Fibroblast of peridontal ligament (primary cell): ENCODE measurements around the gene LRRC41.
"Not testable (repeated sequence)": the region's sequence is repeated elsewhere in the genome, so short reads cannot be mapped to it uniquely, and the experiment has no call there.

Experiments used
- DNase-seq: peaks from one replicate; pipeline ENCODE4 v3.0.0-alpha.2; 2010; ENCODE audit errors: extremely low read depth

Gene LRRC41

DNA sequence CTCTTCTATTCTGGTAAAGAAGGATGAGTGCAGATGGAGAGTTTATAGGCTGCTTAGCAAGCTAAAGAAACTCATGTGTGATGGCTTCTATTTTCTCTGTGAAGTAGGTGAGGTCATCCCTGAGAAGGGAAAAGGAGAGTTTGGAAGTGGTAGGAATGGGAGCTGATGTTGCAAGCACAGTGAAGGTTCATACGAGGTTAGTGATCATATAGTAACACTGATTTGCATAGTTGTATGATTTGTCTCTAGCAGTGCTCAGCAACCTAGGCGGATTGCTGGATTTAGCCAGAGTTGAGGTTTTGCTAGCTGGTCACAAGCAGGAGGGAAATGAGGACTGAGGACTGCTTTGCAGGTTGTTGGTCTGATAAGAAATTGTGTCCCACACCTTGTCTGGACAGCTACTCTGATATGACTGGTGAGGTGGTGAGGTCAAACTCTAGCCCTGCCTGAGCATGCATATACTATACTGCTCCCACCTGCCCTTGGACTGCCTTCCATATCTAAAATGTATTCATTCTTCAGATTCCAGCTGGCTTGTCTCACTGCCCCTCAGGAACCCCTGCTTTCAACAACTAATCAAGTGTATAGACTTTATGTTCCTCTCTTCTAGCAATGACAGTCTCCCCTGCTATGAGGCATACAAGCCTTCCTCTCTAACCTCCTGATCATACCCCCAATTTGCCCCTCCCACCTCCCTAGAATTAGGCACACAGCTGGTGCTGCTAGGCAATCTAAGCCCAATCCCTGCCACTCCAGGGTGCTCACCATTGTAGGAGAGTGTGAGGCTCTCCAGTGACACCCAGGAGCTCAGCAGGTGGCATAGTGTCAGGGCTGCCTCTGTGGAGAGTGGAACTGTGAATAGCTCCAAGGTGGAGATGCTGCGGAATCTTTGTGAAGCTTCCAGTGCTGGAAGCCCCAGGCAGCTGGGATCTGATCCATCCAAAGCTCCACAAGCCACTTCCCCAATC lies 18.5 kb downstream of the LRRC41 start:
- peak; percentile 49 for DNase-seq

DNA sequence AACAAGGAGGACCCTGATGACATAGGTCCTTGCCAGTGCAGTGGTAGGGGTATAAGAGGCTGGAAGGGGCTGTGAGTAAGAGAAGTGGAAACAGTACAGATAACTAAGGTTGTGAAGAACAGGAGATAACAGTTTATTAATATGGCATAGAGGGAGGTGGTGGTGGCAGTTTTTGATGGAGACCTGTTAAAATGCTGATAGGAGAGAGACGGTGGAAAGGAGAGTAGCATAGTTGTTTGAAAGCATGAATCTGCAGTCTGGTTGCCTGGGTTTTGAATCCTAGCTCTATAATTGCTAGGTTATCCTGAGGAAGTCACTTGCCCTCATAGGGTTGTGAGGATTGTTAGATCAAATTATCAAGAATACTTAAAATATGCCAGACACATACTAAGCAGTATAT lies 19.4 kb downstream of the LRRC41 start:
- DNase-seq: no peak

DNA sequence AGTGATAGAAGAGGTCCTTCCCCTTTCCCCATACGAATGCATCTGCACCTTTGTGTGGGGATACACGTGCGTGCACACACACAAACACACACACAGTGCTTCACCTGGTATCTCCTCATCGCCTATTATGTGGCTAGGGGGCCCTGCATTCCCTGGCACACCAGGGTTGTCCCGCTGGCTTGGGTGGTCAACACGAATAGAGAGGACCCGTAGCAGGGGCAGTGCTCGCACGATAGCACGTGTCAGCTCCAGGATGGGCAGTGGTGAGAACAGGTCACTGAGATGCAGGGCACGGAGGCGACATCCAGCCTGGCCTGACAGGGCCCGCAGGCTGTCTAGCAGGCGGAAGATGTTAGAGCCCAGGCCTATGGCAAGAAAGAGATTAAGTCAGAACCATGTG lies 22.4 kb downstream of the LRRC41 start:
- no peak for DNase-seq

DNA sequence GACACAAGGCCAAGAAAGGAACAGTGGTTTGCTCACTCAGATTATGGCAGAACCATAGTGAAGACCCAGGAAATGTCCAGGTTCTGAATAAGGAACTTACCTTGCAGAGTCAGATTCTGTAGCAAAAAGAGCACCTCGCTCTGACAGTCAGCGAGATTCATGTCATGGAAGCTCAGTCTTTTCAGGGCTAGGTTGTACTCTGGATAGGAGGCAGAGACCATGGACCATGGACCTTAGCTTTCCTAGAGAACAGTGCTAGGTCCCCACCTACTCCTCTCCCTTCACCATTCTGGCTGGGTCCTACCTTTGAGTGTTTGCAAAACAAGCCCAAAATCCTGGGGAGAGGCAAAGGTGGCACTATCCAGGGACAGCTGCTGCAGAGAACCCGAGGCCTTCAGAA lies 23.3 kb downstream of the LRRC41 start:
- no peak for DNase-seq

DNA sequence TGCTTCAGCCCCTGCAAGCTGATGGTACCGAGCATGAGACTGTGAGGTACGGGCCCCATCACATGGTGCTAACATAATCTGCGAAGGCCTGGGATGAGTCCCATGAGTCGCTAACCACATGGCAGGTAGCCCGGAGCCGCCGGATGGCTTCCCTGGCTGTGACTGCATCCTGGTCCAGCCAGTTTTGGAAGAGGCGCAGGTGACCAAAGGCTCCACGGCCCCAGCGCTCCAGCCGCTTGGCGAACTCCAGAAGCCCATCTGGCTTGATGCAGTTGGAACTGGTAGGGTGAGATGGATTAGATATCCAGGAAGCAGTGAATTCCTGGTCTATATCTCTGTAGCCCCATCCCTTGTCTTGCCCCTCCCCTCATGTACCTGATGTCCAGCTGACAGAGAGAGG lies 24.6 kb downstream of the LRRC41 start:
- DNase-seq: peak; percentile 19

DNA sequence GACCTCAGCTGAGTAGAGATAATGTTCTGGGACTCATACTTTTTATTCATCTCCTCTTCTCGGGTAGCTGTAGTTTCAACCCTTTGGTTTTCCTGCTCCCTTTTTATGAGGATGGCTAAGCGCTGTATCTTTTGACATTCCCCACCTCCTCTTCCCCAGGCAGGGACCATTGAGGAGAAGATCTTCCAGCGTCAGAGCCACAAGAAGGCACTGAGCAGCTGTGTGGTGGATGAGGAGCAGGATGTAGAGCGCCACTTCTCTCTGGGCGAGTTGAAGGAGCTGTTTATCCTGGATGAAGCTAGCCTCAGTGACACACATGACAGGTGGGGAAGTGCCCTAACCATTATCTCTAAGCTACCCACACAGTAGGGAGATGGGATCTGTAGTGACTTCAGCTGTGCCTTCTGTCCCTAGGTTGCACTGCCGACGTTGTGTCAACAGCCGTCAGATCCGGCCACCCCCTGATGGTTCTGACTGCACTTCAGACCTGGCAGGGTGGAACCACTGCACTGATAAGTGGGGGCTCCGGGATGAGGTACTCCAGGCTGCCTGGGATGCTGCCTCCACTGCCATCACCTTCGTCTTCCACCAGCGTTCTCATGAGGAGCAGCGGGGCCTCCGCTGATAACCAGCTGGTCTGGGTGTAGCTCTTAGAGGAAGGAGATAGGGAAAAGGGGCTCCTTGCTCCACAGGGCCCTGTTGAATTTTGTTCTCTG lies 25.6 kb downstream of the LRRC41 start:
- DNase-seq: no peak

DNA sequence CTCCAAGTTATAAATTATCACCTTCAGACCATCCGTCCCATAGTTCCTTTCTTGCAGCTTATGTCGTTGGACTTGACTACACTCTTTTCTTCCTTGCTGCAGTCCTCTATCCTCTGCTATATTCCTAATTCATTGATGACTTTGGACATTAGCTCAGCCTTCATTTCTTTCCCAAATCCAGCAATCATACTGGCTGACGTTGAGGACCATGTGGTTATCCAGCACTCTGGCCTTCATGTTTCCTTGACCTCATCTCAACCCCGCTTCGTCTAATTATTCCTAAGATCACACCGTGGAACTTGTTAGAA lies 28.4 kb downstream of the LRRC41 start:
- no peak for DNase-seq

DNA sequence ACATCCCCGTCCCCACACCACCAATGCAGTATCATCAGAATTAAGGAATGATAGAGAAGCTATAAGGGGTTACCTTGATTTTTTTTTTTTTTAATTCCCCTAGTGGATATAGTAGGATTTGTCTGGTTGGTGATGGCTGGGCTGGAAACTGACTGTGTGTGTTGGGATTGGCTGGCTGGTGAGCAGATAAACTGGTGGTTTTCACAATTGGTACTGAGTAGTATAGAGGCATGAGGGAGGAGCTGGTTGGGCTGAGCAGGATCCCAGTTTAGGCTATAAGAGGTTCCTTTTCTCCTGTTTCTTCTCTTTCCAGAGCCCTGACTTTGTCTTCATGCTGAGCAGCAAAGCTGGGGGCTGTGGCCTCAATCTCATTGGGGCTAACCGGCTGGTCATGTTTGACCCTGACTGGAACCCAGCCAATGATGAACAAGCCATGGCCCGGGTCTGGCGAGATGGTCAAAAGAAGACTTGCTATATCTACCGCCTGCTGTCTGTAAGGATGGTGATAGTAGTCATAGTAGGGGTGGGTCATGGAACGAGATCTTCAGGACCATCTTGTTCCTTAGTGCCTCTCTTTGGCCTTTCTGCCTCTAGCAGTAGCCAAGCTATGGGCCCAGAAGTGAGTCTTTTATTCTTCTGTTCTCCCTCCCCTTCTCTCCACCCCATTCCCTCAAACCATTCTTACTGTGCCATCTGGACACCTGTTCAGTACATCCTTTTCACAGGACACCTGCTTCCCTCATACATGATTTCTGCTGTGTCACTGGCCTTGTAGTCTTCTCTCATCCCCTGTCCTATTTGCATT lies 29.0 kb downstream of the LRRC41 start:
- DNase-seq: no peak

DNA sequence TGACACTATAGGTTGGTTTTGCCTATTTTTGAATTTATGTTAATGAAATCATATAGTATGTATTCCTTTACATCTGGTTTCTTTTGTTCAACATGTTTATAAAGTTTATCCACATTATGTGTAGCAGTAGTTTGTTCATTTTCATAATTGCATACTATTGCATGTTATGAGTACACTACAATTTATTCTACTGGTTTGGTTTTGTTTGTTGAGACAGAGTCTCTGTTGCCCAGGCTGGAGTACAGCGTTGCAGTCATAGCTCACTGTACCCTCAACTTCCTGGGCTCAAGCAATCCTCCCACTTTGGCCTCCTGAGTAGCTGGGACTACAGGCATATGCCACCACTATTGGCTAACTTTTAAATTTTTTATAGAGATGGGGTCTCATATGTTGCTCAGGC lies 34.8 kb downstream of the LRRC41 start:
- DNase-seq: no peak

DNA sequence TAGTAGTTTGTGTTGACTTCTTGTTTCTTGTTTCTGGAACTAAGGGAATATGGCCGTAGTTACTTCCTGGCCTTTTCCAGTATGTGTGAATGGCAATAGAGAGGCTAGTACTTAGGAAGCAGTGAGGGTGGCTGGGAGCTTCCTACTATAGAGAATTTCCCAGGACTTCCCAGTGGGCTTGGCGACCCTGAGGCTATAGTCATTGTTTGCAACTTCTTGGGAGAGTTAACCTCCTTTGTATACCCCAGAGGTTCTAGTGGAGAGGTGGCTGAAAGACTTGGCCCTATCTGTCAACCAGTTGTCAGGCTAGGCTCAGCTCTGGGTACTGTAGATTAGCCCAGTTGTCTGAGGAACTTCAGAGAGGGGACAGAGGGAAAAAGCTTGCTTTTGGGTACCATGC lies 40.3 kb downstream of the LRRC41 start:
- no peak for DNase-seq

DNA sequence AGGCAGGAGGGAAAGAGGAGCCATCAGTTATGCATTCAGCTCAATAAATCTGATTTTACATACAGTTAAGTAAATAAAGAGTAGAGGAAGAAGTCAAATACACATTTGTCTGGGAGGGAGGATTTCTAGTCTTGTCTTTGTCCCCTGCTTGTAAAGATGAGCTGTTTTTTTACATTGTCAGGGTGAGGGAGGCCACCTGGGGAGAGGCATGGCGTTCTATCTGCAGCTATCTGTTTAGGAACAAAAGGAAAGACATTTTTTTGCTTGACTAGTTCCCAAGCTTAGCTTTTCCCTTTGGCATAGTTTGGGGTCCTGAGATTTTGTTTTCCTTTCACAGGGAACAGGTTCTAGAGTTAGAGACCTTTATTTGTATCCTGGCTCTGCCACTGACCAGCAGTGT lies 40.9 kb downstream of the LRRC41 start:
- no peak for DNase-seq

DNA sequence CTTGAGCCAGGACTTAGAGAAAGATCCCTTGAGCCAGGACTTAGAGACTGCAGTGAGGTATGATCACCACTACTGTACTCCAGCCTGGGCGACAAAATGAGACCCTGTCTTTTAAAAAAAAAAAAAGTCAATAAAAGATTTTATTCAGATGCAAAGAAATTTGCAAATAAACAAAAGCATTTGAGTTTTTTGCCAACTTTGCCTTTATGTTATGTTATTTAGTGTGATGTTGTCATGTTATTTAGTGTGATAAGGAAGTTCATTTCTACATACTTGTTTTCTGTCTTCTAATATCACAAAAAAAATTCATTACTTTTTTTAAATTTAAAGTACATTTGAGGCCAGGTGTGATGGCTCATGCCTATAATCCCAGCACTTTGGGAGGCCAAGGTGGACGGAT lies 46.9 kb downstream of the LRRC41 start:
- no peak for DNase-seq

DNA sequence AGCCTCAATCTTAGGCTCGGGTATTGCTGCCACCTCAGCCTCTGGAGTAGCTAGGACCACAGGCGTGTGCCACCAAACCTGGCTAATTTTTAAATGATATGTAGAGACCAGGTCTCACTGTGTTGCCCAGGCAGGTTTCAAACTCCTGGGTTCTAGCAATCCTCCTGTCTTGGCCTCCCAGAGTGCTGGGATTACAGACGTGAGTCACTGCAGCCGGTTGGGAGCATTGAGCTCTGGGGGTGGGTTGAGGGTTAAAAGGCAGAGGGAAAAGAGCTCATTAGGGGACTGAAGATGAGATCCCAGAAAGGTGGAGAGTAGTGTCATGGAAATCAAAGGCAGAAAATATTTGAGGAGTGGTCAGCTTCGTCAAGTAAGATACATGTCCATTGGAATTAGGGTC lies 48.7 kb downstream of the LRRC41 start:
- no peak for DNase-seq

DNA sequence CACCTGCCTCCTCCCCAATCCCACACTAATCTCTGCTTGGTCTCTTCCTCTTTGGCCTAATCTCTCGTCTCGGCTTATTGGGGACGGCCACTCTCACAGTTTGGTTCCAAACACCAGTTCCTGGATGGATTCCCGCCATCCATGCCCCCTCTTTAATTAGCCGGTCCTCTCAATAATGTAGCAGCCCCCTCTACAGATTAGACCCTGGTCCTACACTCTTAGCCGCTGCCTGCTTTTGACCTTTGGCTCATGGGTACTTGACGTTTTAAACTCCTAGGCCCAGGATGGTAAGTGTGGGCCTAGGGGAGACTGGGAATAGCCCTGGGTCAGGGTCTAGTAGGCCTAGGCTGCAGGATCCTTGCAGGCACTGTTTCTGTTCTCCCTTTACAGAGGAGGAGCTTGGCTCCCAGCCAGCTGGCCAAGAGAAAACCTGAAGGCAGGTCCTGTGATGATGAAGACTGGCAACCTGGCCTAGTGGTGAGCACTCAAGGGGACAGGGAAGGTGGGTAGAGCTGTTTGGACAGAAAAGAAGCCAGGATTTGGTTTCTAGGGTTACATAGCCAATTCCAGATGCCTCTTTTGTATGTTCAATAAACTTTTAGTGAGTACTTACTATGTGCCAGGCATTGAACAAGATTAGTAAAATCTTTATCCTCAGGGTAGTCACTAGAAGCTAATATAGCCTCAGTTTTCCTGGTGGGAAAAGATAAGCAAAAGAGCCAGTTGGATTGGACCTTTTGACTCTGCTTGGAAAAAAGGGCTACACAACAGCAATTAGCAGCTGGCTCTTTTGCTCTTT lies 55.1 kb downstream of the LRRC41 start:
- no peak for DNase-seq

DNA sequence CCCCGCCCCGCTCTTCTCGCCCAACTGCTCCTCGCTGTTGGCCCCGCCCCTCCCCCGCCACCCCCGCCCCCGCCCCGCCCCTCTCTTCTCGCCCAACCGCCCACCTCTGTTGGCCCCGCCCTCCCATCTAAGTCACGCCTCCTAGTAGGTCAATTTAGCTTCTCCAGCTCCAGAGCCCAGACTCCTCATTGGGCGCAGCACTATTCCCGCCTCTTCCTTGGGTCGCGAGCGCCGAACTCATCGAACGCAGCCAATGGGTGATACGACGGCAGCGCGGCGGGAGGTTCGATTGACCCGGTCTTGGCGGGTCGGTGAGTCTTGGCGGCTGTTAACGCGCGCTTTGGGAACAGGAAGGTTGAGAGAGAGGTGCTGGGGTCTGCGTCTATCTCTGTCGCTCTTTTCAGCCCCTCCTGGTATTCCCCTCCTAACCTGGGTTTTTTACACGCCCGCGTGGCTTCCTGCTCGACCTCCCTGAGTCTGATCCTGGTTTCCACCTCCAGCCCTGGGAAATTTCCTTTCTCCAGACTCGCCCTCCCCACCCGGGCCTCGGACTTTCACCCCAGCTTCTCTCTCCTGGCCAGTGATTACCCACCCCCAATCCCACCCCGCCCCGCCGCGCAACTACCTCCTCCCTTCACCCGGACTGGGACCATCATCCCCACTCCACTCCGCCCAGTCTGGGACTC lies 55.8 kb downstream of the LRRC41 start, which contains the start of gene RAD54L:
TSS of gene RAD54L (plus strand) at position 328 of the 686 bp plus-strand sequence. CDS start 643 bp downstream, outside the sequence.
- DNase-seq: peak; percentile 99

DNA sequence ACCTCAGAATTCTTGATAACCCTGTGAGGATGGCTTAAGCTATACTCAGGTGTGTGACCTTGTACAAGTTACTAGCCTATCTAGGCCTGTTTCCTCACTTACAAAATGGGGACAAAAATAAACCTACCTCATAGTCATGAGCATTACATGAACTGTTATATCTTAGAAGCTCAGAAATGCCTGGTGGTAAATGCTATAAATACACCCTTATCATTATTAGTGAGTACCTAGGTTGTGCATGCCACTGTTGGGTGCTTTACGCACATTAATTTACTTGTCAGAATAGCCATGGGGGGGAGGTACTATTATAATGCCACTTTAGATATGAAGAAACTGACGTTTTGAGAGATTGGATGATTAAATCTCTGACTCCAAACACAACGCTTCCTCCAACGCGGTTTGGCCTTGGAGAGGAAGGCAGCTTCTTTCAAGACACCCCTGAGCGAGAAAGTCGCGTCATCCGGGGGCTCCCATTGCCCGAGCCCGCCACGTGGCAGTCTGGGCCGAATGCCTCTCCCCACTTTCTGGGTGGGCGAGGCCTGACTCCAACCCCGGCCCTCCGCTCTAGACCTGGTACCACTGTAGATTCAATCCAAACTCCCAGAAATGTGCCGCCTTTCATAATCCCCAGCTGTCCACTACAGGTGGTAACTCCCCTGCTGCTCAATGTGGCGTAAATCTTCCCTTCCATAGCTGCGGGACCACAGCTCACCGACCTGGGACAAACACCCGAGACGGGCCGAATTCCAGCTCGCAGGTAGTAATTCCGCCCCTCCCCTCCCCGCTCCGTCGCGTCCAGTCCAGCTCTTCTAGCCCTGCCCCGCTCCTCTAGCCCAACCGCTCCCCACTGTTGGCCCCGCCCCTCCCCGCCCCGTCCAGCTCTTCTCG lies 56.6 kb downstream of the LRRC41 start:
- peak; percentile 52 for DNase-seq

DNA sequence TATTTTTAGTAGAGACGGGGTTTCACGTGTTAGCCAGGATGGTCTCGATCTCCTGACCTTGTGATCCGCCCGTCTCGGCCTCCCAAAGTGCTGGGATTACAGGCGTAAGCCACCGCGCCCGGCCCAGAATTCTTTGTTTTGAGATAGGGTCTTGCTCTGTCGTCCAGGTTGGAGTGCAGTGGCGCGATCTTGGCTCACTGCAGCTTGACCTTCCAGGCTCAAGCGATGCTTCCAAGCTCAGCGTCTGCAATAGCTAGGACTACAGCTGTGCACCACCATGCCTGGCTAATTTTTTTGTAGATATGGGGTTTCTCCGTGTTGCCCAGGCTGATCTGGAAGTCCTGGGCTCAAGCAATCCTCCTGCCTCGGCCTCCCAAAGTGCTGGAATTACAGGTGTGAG lies 57.3 kb downstream of the LRRC41 start:
- DNase-seq: not testable (repeated sequence)

DNA sequence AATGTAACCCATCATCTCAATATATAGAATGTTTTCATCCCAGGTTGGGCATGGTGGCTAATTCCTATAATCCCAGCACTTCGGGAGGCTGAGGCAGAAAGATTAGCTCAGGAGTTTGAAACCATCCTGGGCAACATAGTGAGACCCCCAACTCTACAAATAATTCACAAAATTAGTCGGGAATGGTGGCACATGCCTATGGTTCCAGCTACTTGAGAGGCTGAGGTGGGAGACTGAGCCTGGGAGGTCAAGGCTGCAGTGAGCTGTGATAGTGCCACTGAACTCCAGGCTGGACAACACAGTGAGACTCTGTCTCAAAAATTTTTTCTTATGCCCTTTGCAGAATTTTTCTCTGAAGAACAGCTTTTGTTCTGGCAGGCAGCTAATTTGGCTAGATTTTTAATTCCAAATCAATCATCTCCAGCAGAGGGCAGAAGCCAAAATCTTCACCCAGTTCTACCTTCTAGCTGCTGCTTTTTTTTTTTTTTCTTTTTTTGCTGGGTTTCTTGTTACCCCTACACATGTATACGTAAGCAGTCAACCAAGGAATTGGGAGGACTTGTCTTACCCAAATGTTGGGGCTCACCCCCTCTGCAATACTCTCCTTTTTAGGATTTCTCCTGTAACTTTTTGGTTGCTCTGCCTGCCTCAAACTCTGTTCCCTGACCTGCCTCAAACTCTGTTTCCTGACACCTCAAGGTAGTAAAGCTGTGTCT lies 58.6 kb downstream of the LRRC41 start:
- peak; percentile 54 for DNase-seq

DNA sequence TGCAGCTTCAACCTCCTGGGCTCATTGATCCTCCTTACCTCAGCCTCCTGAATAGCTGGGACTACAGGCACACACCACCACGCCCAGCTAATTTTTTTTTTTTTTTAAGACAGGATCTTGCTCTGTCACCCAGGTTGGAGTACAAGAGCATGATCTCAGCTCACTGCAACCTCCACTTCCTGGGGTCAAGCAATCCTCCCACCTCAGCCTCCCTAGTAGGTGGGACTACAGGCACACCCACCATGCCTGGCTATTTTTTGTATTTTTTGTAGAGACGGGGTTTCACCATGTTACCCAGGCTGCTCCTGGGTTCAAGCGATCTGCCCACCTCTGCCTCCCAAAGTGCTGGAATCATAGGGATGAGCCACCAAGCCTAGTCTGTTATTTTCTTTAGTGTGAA lies 59.6 kb downstream of the LRRC41 start:
- not testable (repeated sequence) for DNase-seq
